GM12878 (cell line): ENCODE results near the gene METRN. TPM values are rescaled to one million over a fixed set of nuclear protein-coding genes. Genes with fewer than 3 reads are reported as not detected.

Source experiments
- ATAC-seq: fragments of 200-7000 bp; cut with Tn5 transposase; 3 replicates; pipeline ENCODE4 v1.9.1; 2020; ENCODE audit warnings: mild to moderate bottlenecking, moderate library complexity
- BruUV-seq: library from RNA; stranded (reverse); fragments of 400-500 nt; replicated peaks from 2 replicates; lab custom pipeline; 2021; lab: Mats Ljungman, UMichigan
- CTCF ChIA-PET: fragments of 300-600 bp; sonication (Branson Sonifier 250); formaldehyde crosslinking; extraction: SDS; loops from one replicate; lab custom pipeline; 2021; ENCODE audit warnings: inconsistent platforms; lab: Yijun Ruan, JAX
- POLR2A ChIA-PET: fragments of 350-600 bp; formaldehyde crosslinking; extraction: SDS; loops from one replicate; lab custom pipeline; 2021; ENCODE audit warnings: inconsistent platforms; lab: Charles Lee
- RAD21 ChIA-PET: fragments of 300-600 bp; sonication (Branson Sonifier 250); formaldehyde crosslinking; loops from one replicate; lab custom pipeline; 2023; ENCODE audit warnings: antibody characterized with exemption; ENCODE audit not compliant: unreplicated experiment; lab: Charles Lee
- SMC1A ChIA-PET: fragments of 300-600 bp; sonication (Branson Sonifier 250); formaldehyde crosslinking; loops from one replicate; lab custom pipeline; 2023; ENCODE audit not compliant: unreplicated experiment, uncharacterized antibody; lab: Charles Lee
- DNase-seq: peaks from one replicate; pipeline ENCODE4 v3.0.0-alpha.2; 2011; ENCODE audit warnings: low read depth, low spot score
- FAIRE-seq: peaks from 3 replicates; lab custom pipeline; 2011; peaks lifted over from hg19 to GRCh38; lab: Jason Lieb, UNC
- H2AFZ ChIP-seq: 2 replicates; pipeline ENCODE4 v1.6.0; 2011; ENCODE audit warnings: low read depth, low read length, control low read depth; ENCODE audit not compliant: control insufficient read depth
- H3K27ac ChIP-seq: 2 replicates; pipeline ENCODE4 v1.5.1; 2011; ENCODE audit warnings: control low read depth; ENCODE audit not compliant: control insufficient read depth, insufficient read depth
- H3K27me3 ChIP-seq, 2 experiments: replicated peaks in 1 of 2; 2 replicates each; pipeline versions ENCODE4 v1.6.0 to v1.6.1; 2011; ENCODE audit warnings: low read length in 1 of 2; ENCODE audit not compliant: control insufficient read depth in 2 of 2, insufficient read depth in 2 of 2
- H3K36me3 ChIP-seq, 2 experiments: 2 replicates each; pipeline ENCODE4 v1.5.1; 2011; ENCODE audit warnings: low read length in 1 of 2; ENCODE audit not compliant: control insufficient read depth in 2 of 2, insufficient read depth in 2 of 2
- H3K4me1 ChIP-seq: 2 replicates; pipeline ENCODE4 v1.6.1; 2011; ENCODE audit warnings: mild to moderate bottlenecking, low read length, moderate library complexity, mixed read lengths; ENCODE audit not compliant: control insufficient read depth, insufficient read depth
- H3K4me2 ChIP-seq: 2 replicates; pipeline ENCODE4 v1.6.0; 2011; ENCODE audit warnings: control low read depth; ENCODE audit not compliant: control insufficient read depth, insufficient read depth
- H3K4me3 ChIP-seq: fragments of 200-600 bp; sonication (generic); 2 replicates; pipeline ENCODE4 v1.5.1; 2016
- H3K79me2 ChIP-seq: 2 replicates; pipeline ENCODE4 v1.6.0; 2011; ENCODE audit warnings: low read length; ENCODE audit not compliant: control insufficient read depth, insufficient read depth
- H3K9ac ChIP-seq: 2 replicates; pipeline ENCODE4 v1.8.0; 2011; ENCODE audit warnings: low read length, control low read depth, mixed read lengths; ENCODE audit not compliant: control insufficient read depth, insufficient read depth
- H3K9me3 ChIP-seq: replicated peaks from 3 replicates; pipeline ENCODE4 v1.5.1; 2011; ENCODE audit warnings: mild to moderate bottlenecking, low read length; ENCODE audit not compliant: control insufficient read depth, insufficient read depth
- H4K20me1 ChIP-seq: 2 replicates; pipeline ENCODE4 v1.6.0; 2011; ENCODE audit not compliant: control insufficient read depth, insufficient read depth
- BHLHE40 ChIP-seq, 2 experiments: fragments of 450-650 bp in 1 of 2; IDR thresholded peaks; 2 replicates each; pipeline ENCODE4 v1.6.1; 2011 to 2017; ENCODE audit warnings: low read depth in 2 of 2, borderline replicate concordance in 1 of 2, improper control_type of control experiment in 1 of 2, low read length in 1 of 2, mild to moderate bottlenecking in 1 of 2
- CEBPB ChIP-seq, 2 experiments: fragments of 150-350 bp in 1 of 2; IDR thresholded peaks; 2 replicates each; pipeline ENCODE4 v1.6.1; 2012 to 2014; ENCODE audit warnings: low read depth in 2 of 2, low read length in 2 of 2, borderline replicate concordance in 1 of 2, inconsistent platforms in 1 of 2
- EGR1 ChIP-seq, 2 experiments: IDR thresholded peaks; 1 replicate in 1 of 2; 2 replicates in 1 of 2; pipeline ENCODE4 v1.6.1; 2011 to 2012; ENCODE audit warnings: low read depth in 2 of 2, low read length in 2 of 2, borderline replicate concordance in 1 of 2, mild to moderate bottlenecking in 1 of 2, moderate library complexity in 1 of 2
- GATAD2B ChIP-seq: fragments of 450-650 bp; conservative IDR thresholded peaks from 2 replicates; pipeline ENCODE4 v1.6.1; 2017; ENCODE audit warnings: low read depth, mild to moderate bottlenecking, moderate library complexity
- POLR2AphosphoS2 ChIP-seq: IDR thresholded peaks from 2 replicates; pipeline ENCODE4 v1.6.1; 2011; ENCODE audit warnings: low read depth, mild to moderate bottlenecking, low read length, improper control_type of control experiment, moderate library complexity
- SMARCA5 ChIP-seq: fragments of 450-650 bp; IDR thresholded peaks from 2 replicates; pipeline ENCODE4 v1.6.1; 2017; ENCODE audit warnings: mild to moderate bottlenecking
- SREBF1 ChIP-seq: IDR thresholded peaks from 2 replicates; pipeline ENCODE4 v1.6.1; 2012; ENCODE audit warnings: mild to moderate bottlenecking, low read length
- SREBF2 ChIP-seq: IDR thresholded peaks from 2 replicates; pipeline ENCODE4 v1.6.1; 2012; ENCODE audit warnings: mild to moderate bottlenecking, low read length
- YY1 ChIP-seq: IDR thresholded peaks from 2 replicates; pipeline ENCODE4 v1.6.1; 2011; ENCODE audit warnings: low read depth, mild to moderate bottlenecking, low read length
- ZNF274 ChIP-seq: IDR thresholded peaks from one replicate; pipeline ENCODE4 v1.8.0; 2011; ENCODE audit not compliant: insufficient read length, insufficient read depth
- WGBS: methylation state at CpG from one replicate; pipeline ENCODE4 v1.1.6; 2016; ENCODE audit warnings: low lambda C conversion rate; ENCODE audit not compliant: insufficient replicate concordance, insufficient coverage; ENCODE audit errors: missing lambda C conversion rate; 5-methylcytosine and 5-hydroxymethylcytosine counted together
- in situ Hi-C: fragments of 300-500 bp; cut with MboI; formaldehyde crosslinking; loops from 9 replicates; pipeline ENCODE4 v1.14.3; 2018; ENCODE audit warnings: mixed read lengths
- intact Hi-C: fragments of 100-400 bp; cut with micrococcal nuclease; formaldehyde crosslinking; loops from one replicate; pipeline ENCODE4 v1.14.2; 2022; ENCODE audit not compliant: unreplicated experiment
- polyA plus RNA-seq, 11 experiments: library from polyadenylated mRNA; depleted of rRNA in 4 of 11; unstranded in 6 of 11; stranded (reverse) in 5 of 11; fragments of >200 nt; fragmentation: Nextera tagmentation in 4 of 11; fragmentation: Illumina TruSeq in 1 of 11; extraction: Ambion mirVana in 4 of 11; extraction: Trizol in 1 of 11; gene quantifications; 1 replicate in 1 of 11; 2 replicates in 10 of 11; pipeline versions ENCODE4 v1.2.1 to v1.2.3, GENCODE V29; 2011 to 2016; ENCODE audit warnings: inconsistent platforms in 2 of 11, missing spikeins in 2 of 11, low read depth in 1 of 11
- total RNA-seq, 4 experiments: library from RNA; depleted of rRNA in 3 of 4; stranded (reverse); fragments of >200 nt in 3 of 4; fragmentation: Illumina TruSeq in 1 of 4; extraction: Trizol in 1 of 4; gene quantifications; 2 replicates each; pipeline versions ENCODE4 v1.2.1 to v1.2.3, GENCODE V29; 2013 to 2021
- TF ChIP-seq, protein P1 (sequence below), 3 experiments: IDR thresholded peaks in 2 of 3; conservative IDR thresholded peaks in 1 of 3; 2 replicates each; pipeline ENCODE4 v1.5.1; 2011; ENCODE audit warnings: low read depth in 3 of 3, low read length in 3 of 3, mild to moderate bottlenecking in 3 of 3, control low read depth in 2 of 3, moderate library complexity in 2 of 3, inconsistent platforms in 1 of 3, mixed read lengths in 1 of 3; ENCODE audit not compliant: control insufficient read depth in 2 of 3, insufficient read depth in 1 of 3; ENCODE audit errors: extremely low read depth in 1 of 3

The METRN gene
- total and polyA plus RNA-seq, 10 of the 15 experiments (the other 5 are each of a cell fraction or from before 2014, with no cell fraction given), result 0.11 to 12.8 (median 1.1) TPM; not detected in 1

DNA sequence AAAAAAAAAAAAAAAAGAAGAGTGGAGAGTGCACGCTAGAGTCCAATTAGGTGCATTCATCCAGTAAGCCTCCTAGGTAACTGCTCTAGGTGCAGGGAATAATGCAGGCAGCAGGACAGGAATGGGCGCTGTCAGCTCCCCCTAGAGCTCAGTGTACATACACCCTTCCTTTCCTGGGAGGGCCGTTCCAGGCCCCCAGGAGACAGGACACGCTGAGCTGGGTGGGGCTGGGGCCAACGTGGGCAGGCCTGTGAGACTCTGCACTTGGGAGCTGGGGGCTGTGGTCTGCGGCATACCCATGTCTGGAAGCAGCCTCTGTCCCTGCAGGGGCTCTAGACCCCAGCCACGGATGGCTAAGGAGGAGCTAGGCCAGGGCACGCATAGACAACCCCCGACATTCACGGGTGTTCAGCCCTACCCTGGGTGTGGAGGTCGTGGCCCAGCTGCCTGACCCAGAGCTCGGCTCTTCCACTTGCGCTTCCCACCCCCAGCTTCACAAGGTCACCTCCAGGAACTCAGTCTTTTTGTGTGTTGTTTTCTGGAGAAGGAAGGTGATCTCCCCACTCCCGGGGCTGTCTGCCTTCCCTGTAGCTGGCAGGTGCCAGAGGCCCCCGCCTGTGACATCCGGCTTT is 5.0 kb downstream of the METRN start:
- Histone ChIP-seq H3K9me3 (no peaks in the 10 kb centered on the region), H3K36me3 (no peaks in the 10 kb centered on the region), H3K79me2 (no peaks in the 10 kb centered on the region; the same call in 1 of the 2 replicates), H3K27ac (peak overlapping the region; percentile 87), H3K9ac (peak overlapping the region; percentile 91), H4K20me1 (0 out of 2 replicates have a peak, but pooled peaks cover 2% of the 10 kb centered on the region), H3K27me3 (no peaks in the 10 kb centered on the region), H3K4me2 (peak overlapping the region; percentile 69), H3K4me1 (peaks cover 13% of the 10 kb centered on the region), H2AFZ (peak overlapping the region; percentile 6), H3K4me3 (peak overlapping the region; percentile 86)
- intact Hi-C loops (loop anchor here (2.0 kb wide), 2 partner anchors 21 to 35 kb away; partner anchors contain the start of genes CIAO3 and JMJD8), in situ Hi-C loops (no loop called here)
- ATAC-seq, result peak; percentile 4
- no peak for DNase-seq
- WGBS, result 14% methylated on average over 16 of the region's 16 CpGs
- TF ChIP-seq SMARCA5 (no peak), BHLHE40 (IDR thresholded peaks at IDR 0.05; ENCODE audit: borderline replicate concordance in 1 of 2, low read depth in 2 of 2, low read length in 1 of 2) (peak in 1 of 2 experiments; percentile 29; a peak in 1 of 4 replicates), ZNF274 (no peak), GATAD2B (0 out of 2 replicates have a peak, but pooled peaks have one; percentile 52), POLR2AphosphoS2 (0 out of 2 replicates have a peak, but pooled peaks have one; percentile 29), SREBF2 (no peak), SREBF1 (no peak), YY1 (0 out of 2 replicates have a peak, but pooled peaks have one; percentile 11), EGR1 (IDR thresholded peaks at IDR 0.05; ENCODE audit: borderline replicate concordance in 1 of 2, low read depth in 2 of 2, low read length in 2 of 2) (peak in 1 of 2 experiments; percentile 30; a peak in 1 of 3 replicates), CEBPB (IDR thresholded peaks at IDR 0.05; ENCODE audit: borderline replicate concordance in 1 of 2, low read depth in 2 of 2, low read length in 2 of 2) (no peak)
- TF ChIP-seq, protein P1, sequence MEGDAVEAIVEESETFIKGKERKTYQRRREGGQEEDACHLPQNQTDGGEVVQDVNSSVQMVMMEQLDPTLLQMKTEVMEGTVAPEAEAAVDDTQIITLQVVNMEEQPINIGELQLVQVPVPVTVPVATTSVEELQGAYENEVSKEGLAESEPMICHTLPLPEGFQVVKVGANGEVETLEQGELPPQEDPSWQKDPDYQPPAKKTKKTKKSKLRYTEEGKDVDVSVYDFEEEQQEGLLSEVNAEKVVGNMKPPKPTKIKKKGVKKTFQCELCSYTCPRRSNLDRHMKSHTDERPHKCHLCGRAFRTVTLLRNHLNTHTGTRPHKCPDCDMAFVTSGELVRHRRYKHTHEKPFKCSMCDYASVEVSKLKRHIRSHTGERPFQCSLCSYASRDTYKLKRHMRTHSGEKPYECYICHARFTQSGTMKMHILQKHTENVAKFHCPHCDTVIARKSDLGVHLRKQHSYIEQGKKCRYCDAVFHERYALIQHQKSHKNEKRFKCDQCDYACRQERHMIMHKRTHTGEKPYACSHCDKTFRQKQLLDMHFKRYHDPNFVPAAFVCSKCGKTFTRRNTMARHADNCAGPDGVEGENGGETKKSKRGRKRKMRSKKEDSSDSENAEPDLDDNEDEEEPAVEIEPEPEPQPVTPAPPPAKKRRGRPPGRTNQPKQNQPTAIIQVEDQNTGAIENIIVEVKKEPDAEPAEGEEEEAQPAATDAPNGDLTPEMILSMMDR (IDR thresholded peaks at IDR 0.05 in 2 of 3, conservative IDR thresholded peaks at IDR 0.05 in 1 of 3; ENCODE audit: control insufficient read depth in 2 of 3, extremely low read depth in 1 of 3, insufficient read depth in 1 of 3, low read depth in 3 of 3, low read length in 3 of 3), result peak in 2 of 3 experiments; percentile 31 to 38; a peak in 3 of 6 replicates
- CTCF ChIA-PET, result interaction anchor here (0.7 to 2.5 kb wide), 11 partner anchors 8 to 69 kb away, joined by 3 to 16 read pairs (median 5); partner anchors contain the start of genes CHTF18, CIAO3, RPUSD1 and WDR24
- RAD21 ChIA-PET, result interaction anchor here (0.8 to 2.4 kb wide), 5 partner anchors 8 to 68 kb away, joined by 3 to 10 read pairs (median 3); partner anchors contain the start of genes CHTF18 and RPUSD1
- POLR2A ChIA-PET, result interaction anchor here (0.5 to 2.5 kb wide), 7 partner anchors 8 to 372 kb away, joined by 3 to 29 read pairs (median 10); partner anchors contain the start of genes CHTF18, CIAO3 and RPUSD1
- SMC1A ChIA-PET, result interaction anchor here (0.8 to 1.3 kb wide), 3 partner anchors 8 to 68 kb away, joined by 3 to 4 read pairs (median 3); partner anchors contain the start of genes CHTF18 and RPUSD1
- TSS peak; percentile 79 for BruUV-seq
- peak; percentile 66 for FAIRE-seq
